ENCODE results near the gene MYL1. TPM values are rescaled to one million over a fixed set of nuclear protein-coding genes. Genes with fewer than 3 reads are reported as not detected.

The MYL1 gene
- total RNA-seq, 1 experiment from 2014 or later, result not detected

DNA sequence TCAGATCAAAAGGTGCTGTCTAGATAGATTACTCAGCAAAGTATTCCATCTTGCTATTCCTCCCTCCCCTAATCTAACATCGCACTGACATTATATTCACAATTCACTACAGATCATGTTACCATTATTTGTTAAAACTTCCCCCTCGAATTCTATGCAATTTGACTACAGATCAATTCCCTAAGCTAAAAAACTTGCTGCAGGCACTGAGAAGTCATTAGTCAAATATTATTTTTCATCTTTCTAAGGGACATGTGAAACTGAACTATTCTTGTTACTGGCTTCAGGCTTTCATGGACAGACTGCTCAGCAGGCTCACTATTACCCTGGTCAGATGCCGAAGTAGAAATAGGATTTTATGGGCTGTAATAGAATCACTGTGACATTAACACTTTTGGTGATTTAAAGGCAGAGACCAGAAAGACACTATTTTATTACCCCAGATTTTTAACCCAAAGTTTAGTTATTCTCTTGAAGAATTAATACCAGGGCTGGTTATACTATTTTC lies 15.1 kb downstream of the MYL1 start:
- TF ChIP-seq, protein P1, sequence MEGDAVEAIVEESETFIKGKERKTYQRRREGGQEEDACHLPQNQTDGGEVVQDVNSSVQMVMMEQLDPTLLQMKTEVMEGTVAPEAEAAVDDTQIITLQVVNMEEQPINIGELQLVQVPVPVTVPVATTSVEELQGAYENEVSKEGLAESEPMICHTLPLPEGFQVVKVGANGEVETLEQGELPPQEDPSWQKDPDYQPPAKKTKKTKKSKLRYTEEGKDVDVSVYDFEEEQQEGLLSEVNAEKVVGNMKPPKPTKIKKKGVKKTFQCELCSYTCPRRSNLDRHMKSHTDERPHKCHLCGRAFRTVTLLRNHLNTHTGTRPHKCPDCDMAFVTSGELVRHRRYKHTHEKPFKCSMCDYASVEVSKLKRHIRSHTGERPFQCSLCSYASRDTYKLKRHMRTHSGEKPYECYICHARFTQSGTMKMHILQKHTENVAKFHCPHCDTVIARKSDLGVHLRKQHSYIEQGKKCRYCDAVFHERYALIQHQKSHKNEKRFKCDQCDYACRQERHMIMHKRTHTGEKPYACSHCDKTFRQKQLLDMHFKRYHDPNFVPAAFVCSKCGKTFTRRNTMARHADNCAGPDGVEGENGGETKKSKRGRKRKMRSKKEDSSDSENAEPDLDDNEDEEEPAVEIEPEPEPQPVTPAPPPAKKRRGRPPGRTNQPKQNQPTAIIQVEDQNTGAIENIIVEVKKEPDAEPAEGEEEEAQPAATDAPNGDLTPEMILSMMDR (IDR thresholded peaks at IDR 0.05; ENCODE audit: insufficient read depth in 1 of 2, low read depth in 1 of 2, low read length in 1 of 2, severe bottlenecking in 1 of 2, unreplicated experiment in 1 of 2), result no peak
- Histone ChIP-seq H3K4me3 (ENCODE audit: low read depth, low read length) (no peak overlapping the region), H3K9me3 (no peaks in the 10 kb centered on the region), H3K36me3 (ENCODE audit: control insufficient read depth, insufficient read depth, low read length) (no peaks in the 10 kb centered on the region), H3K4me1 (no peaks in the 10 kb centered on the region), H3K27me3 (replicated peaks; ENCODE audit: control insufficient read depth, insufficient read depth, low read length) (no peaks in the 10 kb centered on the region)
- H3K27ac Mint-ChIP-seq (ENCODE audit: unreplicated experiment), result no peak overlapping the region
- no TSS peak for BruUV-seq (replicated peaks)
- ChIA-PET POLR2A (no interaction called here), CTCF (no interaction called here)
- DNase-seq, result no peak
- no peaks in the 10 kb centered on the region for H3K36me3 Mint-ChIP-seq (ENCODE audit: insufficient read depth, unreplicated experiment)
- intact Hi-C loops (cut with micrococcal nuclease; ENCODE audit: unreplicated experiment), result no loop called here
- H3K4me1 Mint-ChIP-seq (ENCODE audit: low read depth, unreplicated experiment), result no peaks in the 10 kb centered on the region
- H3K27me3 Mint-ChIP-seq (ENCODE audit: insufficient read depth, unreplicated experiment), result peaks cover 7% of the 10 kb centered on the region
- no peak overlapping the region for H3K4me3 Mint-ChIP-seq (ENCODE audit: unreplicated experiment)
- no peaks in the 10 kb centered on the region for H3K9me3 Mint-ChIP-seq (ENCODE audit: unreplicated experiment)

DNA sequence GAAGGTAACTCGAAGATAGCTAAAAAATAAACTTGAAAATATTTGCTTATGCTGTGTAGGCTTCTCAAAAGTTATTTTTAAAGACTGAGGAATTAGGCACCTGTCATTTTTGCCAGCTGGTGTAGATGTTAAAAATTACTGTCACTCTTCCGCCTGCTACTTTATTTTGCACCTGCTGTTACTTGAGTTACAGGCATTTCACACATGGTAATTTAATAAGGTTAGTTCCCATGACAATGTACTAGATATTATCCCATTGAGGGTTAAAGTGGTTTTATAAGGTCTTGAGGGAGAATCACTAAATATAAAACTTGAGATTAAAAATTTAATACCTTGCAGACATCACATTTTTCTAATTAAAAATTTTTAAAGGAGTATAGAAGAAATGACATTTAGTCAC lies 26.6 kb downstream of the MYL1 start:
- Histone ChIP-seq H3K27me3 (replicated peaks; ENCODE audit: control insufficient read depth, insufficient read depth, low read length) (no peaks in the 10 kb centered on the region), H3K9me3 (no peaks in the 10 kb centered on the region), H3K4me3 (ENCODE audit: low read depth, low read length) (no peak overlapping the region), H3K36me3 (ENCODE audit: control insufficient read depth, insufficient read depth, low read length) (no peaks in the 10 kb centered on the region), H3K4me1 (no peaks in the 10 kb centered on the region)
- CTCF ChIA-PET, result no interaction called here
- H3K4me3 Mint-ChIP-seq (ENCODE audit: unreplicated experiment), result no peak overlapping the region
- no peaks in the 10 kb centered on the region for H3K27me3 Mint-ChIP-seq (ENCODE audit: insufficient read depth, unreplicated experiment)
- DNase-seq, result no peak
- TF ChIP-seq, protein P1 (IDR thresholded peaks at IDR 0.05; ENCODE audit: insufficient read depth in 1 of 2, low read depth in 1 of 2, low read length in 1 of 2, severe bottlenecking in 1 of 2, unreplicated experiment in 1 of 2), result no peak
- no peaks in the 10 kb centered on the region for H3K4me1 Mint-ChIP-seq (ENCODE audit: low read depth, unreplicated experiment)
- no peaks in the 10 kb centered on the region for H3K9me3 Mint-ChIP-seq (ENCODE audit: unreplicated experiment)
- intact Hi-C loops (cut with micrococcal nuclease; ENCODE audit: unreplicated experiment), result no loop called here
- no peak overlapping the region for H3K27ac Mint-ChIP-seq (ENCODE audit: unreplicated experiment)
- no peaks in the 10 kb centered on the region for H3K36me3 Mint-ChIP-seq (ENCODE audit: insufficient read depth, unreplicated experiment)
- POLR2A ChIA-PET, result no interaction called here
- no TSS peak for BruUV-seq (replicated peaks)

DNA sequence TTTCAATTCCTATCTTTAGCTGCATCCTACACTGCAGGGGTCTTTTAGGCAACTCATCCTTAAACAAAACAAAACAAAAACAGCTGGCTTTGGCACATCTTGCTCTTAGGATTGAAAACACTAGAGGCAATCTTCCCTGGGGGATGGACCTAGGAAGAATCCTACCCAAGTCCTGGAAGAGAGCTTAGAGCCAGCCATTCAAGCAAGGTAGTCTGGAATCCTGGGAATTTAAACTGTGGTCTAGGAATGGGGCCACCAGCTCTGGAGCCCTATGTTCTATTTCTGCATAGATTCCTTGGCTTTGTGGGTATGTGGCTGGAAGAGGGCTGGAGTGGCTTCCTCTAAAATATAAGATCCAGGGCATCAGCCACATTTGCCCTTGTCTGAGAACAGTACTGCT lies 27.7 kb downstream of the MYL1 start:
- no TSS peak for BruUV-seq (replicated peaks)
- POLR2A ChIA-PET, result no interaction called here
- H3K4me1 Mint-ChIP-seq (ENCODE audit: low read depth, unreplicated experiment), result no peaks in the 10 kb centered on the region

More for the DNA sequence above, 27.7 kb downstream of the MYL1 start:
- H3K27me3 ChIP-seq (replicated peaks; ENCODE audit: control insufficient read depth, insufficient read depth, low read length), result no peaks in the 10 kb centered on the region
- intact Hi-C loops (cut with micrococcal nuclease; ENCODE audit: unreplicated experiment), result no loop called here
- H3K9me3 Mint-ChIP-seq (ENCODE audit: unreplicated experiment), result no peaks in the 10 kb centered on the region
- H3K27ac Mint-ChIP-seq (ENCODE audit: unreplicated experiment), result no peak overlapping the region
- H3K36me3 ChIP-seq (ENCODE audit: control insufficient read depth, insufficient read depth, low read length), result no peaks in the 10 kb centered on the region
- CTCF ChIA-PET, result no interaction called here
- no peaks in the 10 kb centered on the region for H3K4me1 ChIP-seq
- H3K4me3 ChIP-seq (ENCODE audit: low read depth, low read length), result no peak overlapping the region
- H3K4me3 Mint-ChIP-seq (ENCODE audit: unreplicated experiment), result no peak overlapping the region
- H3K36me3 Mint-ChIP-seq (ENCODE audit: insufficient read depth, unreplicated experiment), result no peaks in the 10 kb centered on the region
- DNase-seq, result no peak
- H3K27me3 Mint-ChIP-seq (ENCODE audit: insufficient read depth, unreplicated experiment), result peaks cover 2% of the 10 kb centered on the region
- no peaks in the 10 kb centered on the region for H3K9me3 ChIP-seq
- TF ChIP-seq, protein P1 (IDR thresholded peaks at IDR 0.05; ENCODE audit: insufficient read depth in 1 of 2, low read depth in 1 of 2, low read length in 1 of 2, severe bottlenecking in 1 of 2, unreplicated experiment in 1 of 2), result no peak

Measured in Caco-2 (cell line).